K562 (cell line): Measurements from ENCODE around the gene UBASH3A.

Experiments used
- ATF4 ChIP-seq: fragments of 450-650 bp; formaldehyde crosslinking; IDR thresholded peaks from 2 replicates; pipeline ENCODE4 v1.4.0; 2022; ENCODE audit warnings: mild to moderate bottlenecking, moderate library complexity
- TF ChIP-seq, protein P1 (sequence below), 3 experiments: IDR thresholded peaks in 2 of 3; conservative IDR thresholded peaks in 1 of 3; 2 replicates each; pipeline ENCODE4 v1.5.1; 2011 to 2012; ENCODE audit warnings: low read length in 3 of 3, mild to moderate bottlenecking in 3 of 3, control low read depth in 2 of 3, improper control_type of control experiment in 1 of 3, inconsistent platforms in 1 of 3, low read depth in 1 of 3, mixed read lengths in 1 of 3, moderate library complexity in 1 of 3; ENCODE audit not compliant: insufficient read depth in 2 of 3

DNA sequence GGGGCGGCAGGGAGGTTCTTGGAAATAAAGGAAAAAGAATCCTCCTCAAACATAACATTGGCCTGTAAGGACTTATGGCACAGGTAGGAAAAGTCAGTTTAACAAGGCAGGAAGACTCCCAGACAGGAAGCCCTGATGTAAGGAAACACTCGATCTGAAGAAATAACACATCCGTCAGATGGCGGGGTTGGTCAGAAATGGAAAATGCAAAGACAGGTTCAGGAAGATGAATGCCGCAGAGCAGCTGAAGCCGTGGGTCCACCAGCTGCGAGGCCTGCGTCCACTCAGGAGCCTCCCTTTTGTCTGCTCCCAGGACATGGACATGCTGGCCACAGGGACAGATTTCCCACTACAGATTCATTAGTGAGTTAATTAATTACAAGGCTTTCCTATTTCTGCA lies 88.5 kb downstream of the UBASH3A start:
- TF ChIP-seq, protein P1, sequence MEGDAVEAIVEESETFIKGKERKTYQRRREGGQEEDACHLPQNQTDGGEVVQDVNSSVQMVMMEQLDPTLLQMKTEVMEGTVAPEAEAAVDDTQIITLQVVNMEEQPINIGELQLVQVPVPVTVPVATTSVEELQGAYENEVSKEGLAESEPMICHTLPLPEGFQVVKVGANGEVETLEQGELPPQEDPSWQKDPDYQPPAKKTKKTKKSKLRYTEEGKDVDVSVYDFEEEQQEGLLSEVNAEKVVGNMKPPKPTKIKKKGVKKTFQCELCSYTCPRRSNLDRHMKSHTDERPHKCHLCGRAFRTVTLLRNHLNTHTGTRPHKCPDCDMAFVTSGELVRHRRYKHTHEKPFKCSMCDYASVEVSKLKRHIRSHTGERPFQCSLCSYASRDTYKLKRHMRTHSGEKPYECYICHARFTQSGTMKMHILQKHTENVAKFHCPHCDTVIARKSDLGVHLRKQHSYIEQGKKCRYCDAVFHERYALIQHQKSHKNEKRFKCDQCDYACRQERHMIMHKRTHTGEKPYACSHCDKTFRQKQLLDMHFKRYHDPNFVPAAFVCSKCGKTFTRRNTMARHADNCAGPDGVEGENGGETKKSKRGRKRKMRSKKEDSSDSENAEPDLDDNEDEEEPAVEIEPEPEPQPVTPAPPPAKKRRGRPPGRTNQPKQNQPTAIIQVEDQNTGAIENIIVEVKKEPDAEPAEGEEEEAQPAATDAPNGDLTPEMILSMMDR (IDR thresholded peaks at IDR 0.05 in 2 of 3, conservative IDR thresholded peaks at IDR 0.05 in 1 of 3; ENCODE audit: insufficient read depth in 2 of 3, low read depth in 1 of 3, low read length in 3 of 3), result no peak
- no peak for TF ChIP-seq ATF4
